SH-SY5Y (cell line): Measurements from ENCODE around the gene P3H3.

Source experiments
- GATA2 ChIP-seq: IDR thresholded peaks from 2 replicates; pipeline ENCODE4 v1.6.1; 2011; ENCODE audit warnings: mild to moderate bottlenecking, low read depth, low read length
- GATA3 ChIP-seq: IDR thresholded peaks from 2 replicates; pipeline ENCODE4 v1.6.1; 2011; ENCODE audit warnings: low read depth, mild to moderate bottlenecking, low read length, moderate library complexity

DNA sequence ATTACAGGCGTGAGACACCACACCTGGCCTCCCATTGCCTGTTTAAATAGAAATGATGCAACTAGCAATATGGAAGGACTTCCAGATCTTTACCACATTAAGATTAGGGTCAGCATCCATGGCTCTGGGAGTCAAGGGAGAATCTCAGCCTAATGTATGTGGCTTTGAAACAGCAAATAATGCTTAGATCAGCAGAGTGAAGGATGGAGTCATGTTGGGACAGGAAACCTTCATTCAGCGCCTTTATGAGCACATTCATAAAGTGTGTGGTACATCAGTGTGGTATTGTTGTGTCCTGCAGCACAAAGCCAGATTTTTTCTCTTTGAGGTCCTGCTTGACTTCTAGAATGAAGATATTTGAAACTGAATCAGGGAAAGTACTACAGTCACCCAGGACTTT, 60.2 kb downstream of the P3H3 start:
- TF ChIP-seq GATA3, result no peak
- TF ChIP-seq GATA2, result no peak
